ENCODE results near the gene TTC23.
"Not testable (repeated sequence)": the region's sequence is repeated elsewhere in the genome, so short reads cannot be mapped to it uniquely, and the experiment has no call there.

Gene TTC23

GRCh38 chr15:99250001-99250400 lies 620 bp upstream of the TTC23 start:
- no peak for DNase-seq

GRCh38 chr15:99248000-99248715 lies 1.2 kb downstream of the TTC23 start:
- DNase-seq = no peak

- DNase-seq = no peak
These were observed 2.3 kb downstream of the TTC23 start for GRCh38 chr15:99247062-99247461.

- no peak for DNase-seq
These were observed 5.1 kb downstream of the TTC23 start for GRCh38 chr15:99244306-99244705.

GRCh38 chr15:99241752-99242151 lies 7.6 kb downstream of the TTC23 start:
- no peak for DNase-seq

- no peak for DNase-seq
These were observed 9.7 kb downstream of the TTC23 start for GRCh38 chr15:99239545-99240198.

GRCh38 chr15:99238849-99239248 lies 10.5 kb downstream of the TTC23 start:
- no peak for DNase-seq

- DNase-seq = not testable (repeated sequence)
These were observed 15.2 kb downstream of the TTC23 start for GRCh38 chr15:99234160-99234559.

- DNase-seq = no peak
These were observed 16.6 kb downstream of the TTC23 start for GRCh38 chr15:99232740-99233139.

- no peak for DNase-seq
These were observed 18.5 kb downstream of the TTC23 start for GRCh38 chr15:99230867-99231266.

GRCh38 chr15:99228120-99228770 lies 21.1 kb downstream of the TTC23 start:
- DNase-seq = no peak

GRCh38 chr15:99226802-99227201 lies 22.6 kb downstream of the TTC23 start:
- DNase-seq = no peak

- no peak for DNase-seq
These were observed 24.8 kb downstream of the TTC23 start for GRCh38 chr15:99224372-99225214.

- DNase-seq = peak; percentile 58
These were observed 36.1 kb downstream of the TTC23 start for GRCh38 chr15:99213187-99213811.

- no peak for DNase-seq
These were observed 37.0 kb downstream of the TTC23 start for GRCh38 chr15:99212406-99212805.

- no peak for DNase-seq
These were observed 37.5 kb downstream of the TTC23 start for GRCh38 chr15:99211926-99212325.

- DNase-seq = no peak
These were observed 39.0 kb downstream of the TTC23 start for GRCh38 chr15:99210334-99210733.

GRCh38 chr15:99209326-99209725 lies 40.1 kb downstream of the TTC23 start:
- no peak for DNase-seq

- no peak for DNase-seq
These were observed 41.7 kb downstream of the TTC23 start for GRCh38 chr15:99207672-99208071.

- DNase-seq = no peak
These were observed 47.2 kb downstream of the TTC23 start for GRCh38 chr15:99202176-99202552.

GRCh38 chr15:99201408-99202175 lies 47.8 kb downstream of the TTC23 start:
- no peak for DNase-seq

- DNase-seq = no peak
These were observed 51.5 kb downstream of the TTC23 start for GRCh38 chr15:99197856-99198255.
